HG02610 (cell line): ENCODE data around the gene CHRDL1.
A peak's percentile ranks its signal among the peaks of the same experiment; 100 is the strongest.
"Not testable (repeated sequence)": the region's sequence is repeated elsewhere in the genome, so short reads cannot be mapped to it uniquely, and the experiment has no call there.

Source experiments
- ATAC-seq: cut with Tn5 transposase; IDR thresholded peaks from one replicate; pipeline ENCODE4 v1.9.1; 2021; ENCODE audit warnings: mild to moderate bottlenecking, moderate library complexity; ENCODE audit not compliant: unreplicated experiment

Gene CHRDL1

GRCh38 chrX:110665223-110666002, 130.2 kb downstream of the CHRDL1 start:
- peak; percentile 75 for ATAC-seq

DNA sequence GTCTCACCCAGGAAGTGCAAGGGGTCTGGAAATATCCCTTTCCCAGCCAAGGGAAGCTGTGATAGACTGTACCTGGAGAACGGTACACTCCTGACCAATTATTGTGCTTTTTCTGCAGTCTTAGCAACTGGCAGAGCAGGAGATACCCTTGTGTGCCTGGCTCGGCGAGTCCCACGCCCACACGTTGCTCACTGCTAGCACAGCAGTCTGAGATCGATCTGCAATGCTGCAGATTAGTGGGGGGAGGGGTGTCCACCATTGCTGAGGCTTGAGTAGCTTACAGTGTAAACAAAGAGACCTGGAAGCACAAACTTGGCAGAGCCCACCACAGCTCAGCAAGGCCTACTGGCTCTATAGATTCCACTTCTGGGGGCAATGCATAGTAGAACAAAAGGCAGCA, 138.5 kb downstream of the CHRDL1 start:
- no peak for ATAC-seq

DNA sequence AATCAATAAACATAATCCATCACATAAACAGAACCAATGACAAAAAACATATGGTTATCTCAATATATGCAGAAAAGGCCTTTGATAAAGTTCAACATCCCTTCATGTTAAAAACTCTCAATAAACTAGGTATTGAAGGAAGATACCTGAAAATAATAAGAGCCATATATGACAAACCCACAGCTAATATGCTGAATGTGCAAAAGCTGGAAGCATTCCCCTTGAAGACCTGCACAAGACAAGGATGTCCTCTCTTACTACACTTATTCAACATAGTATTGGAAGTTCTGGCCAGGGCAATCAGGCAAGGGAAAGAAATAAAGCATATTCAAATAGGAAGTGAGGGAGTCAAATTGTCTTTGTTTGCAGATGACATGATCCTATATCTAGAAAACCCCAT, 141.3 kb downstream of the CHRDL1 start:
- not testable (repeated sequence) for ATAC-seq

DNA sequence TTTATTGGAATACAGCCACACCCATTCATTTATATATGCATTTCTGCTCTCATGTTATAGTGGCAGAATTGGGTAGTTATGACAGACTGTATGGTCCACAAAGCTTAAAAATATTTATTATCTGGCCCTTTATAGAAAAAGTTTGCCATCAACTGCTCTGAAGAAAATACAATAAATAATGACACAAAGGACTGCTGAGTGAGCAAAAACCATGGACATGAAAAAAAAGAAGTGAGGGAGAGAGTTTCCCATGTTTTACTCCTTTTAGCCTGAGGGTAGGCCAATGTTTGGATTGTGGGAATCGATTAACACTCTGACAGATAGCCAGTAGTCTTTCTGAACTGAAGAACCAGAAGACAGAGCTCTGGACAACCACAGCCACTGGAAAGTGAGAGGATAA, 149.2 kb downstream of the CHRDL1 start:
- no peak for ATAC-seq
